Activated naive CD4-positive, alpha-beta T cell treated with anti-CD3 and anti-CD28 coated beads, Interleukin-2, amount 10 ng/mL, durations not matched to agents 5 hours and 36 hours (primary cell): ENCODE measurements around the gene TBC1D2. TPM values are rescaled to one million over a fixed set of nuclear protein-coding genes. Genes with fewer than 3 reads are reported as not detected.

ENCODE experiments used
- microRNA-seq: library from miRNA; unstranded; fragments of <30 nt; microRNA quantifications from one replicate; pipeline ENCODE4 v1.2.0, GENCODE V29; 2022; ENCODE audit warnings: borderline microRNAs expressed, borderline replicate concordance
- total RNA-seq, 2 experiments: library from RNA; stranded (reverse); gene quantifications; one replicate each; pipeline ENCODE4 v1.2.3, GENCODE V29; 2021

The TBC1D2 gene
- total RNA-seq: 1 to 10 TPM; 8.5 to 9.2 TPM

GRCh38 chr9:98255578-98256296, at the start of gene TBC1D2:
Gene TBC1D2, minus strand, starts transcription at chr9:98255649. Its CDS starts 108 bp downstream, at chr9:98255541.

GRCh38 chr9:98192503-98193335, 62.7 kb downstream of the TBC1D2 start, which contains the start of gene CORO2A:
Gene CORO2A, minus strand, starts transcription at chr9:98192637. Its CDS starts 34,977 bp downstream, at chr9:98157660.

Small RNAs within 50 kb of the gene (microRNA-seq; reads per million reads assigned to microRNA genes)
- not detected for gene MIR6854

Other genes with a start within 250 kb of the TBC1D2 start
- 10 to 100 TPM; 51.7 to 54.6 TPM for gene NANS, start 198.9 kb downstream of the TBC1D2 start, total RNA-seq
- 10 to 100 TPM; 86.2 to 90.0 TPM for gene TRIM14, start 136.4 kb downstream of the TBC1D2 start, total RNA-seq
- 1 to 10 TPM; 8.0 to 8.6 TPM for gene CORO2A, start 63.0 kb downstream of the TBC1D2 start, total RNA-seq